Prostate gland (tissue), 2 donors: ENCODE data around the gene UNC5C.

Source experiments
- POLR2AphosphoS5 ChIP-seq: sonication (generic); formaldehyde crosslinking; IDR thresholded peaks from one replicate; pipeline ENCODE4 v1.6.1; 2017; ENCODE audit warnings: antibody characterized with exemption
- TF ChIP-seq, protein P1 (sequence below), 4 experiments: fragments of 200-600 bp in 2 of 4; fragments of 450-650 bp in 2 of 4; sonication (generic) in 2 of 4; IDR thresholded peaks; 1 replicate in 3 of 4; 2 replicates in 1 of 4; pipeline ENCODE4 v1.5.1; 2016 to 2019; ENCODE audit warnings: antibody characterized with exemption in 4 of 4, mild to moderate bottlenecking in 2 of 4, moderate library complexity in 2 of 4

DNA sequence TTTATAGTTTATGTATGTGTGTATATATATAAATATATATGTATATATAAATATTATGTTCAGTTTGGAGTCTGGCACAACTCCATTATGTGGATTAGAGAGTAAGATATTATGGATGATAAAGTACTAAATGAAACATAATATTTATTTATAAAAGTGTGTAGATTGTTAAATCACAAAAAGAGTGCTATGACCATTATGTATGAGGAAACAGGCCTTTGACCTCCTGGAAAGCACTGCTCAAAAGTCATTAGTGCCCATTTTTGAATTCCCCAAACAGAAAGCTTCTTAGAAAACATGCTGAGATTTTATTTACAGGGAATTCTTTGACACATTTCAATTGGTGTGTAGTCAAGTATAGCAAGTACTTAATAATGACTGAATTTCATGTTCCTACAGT, 391.2 kb downstream of the UNC5C start:
- TF ChIP-seq POLR2AphosphoS5: no peak
- TF ChIP-seq, protein P1, sequence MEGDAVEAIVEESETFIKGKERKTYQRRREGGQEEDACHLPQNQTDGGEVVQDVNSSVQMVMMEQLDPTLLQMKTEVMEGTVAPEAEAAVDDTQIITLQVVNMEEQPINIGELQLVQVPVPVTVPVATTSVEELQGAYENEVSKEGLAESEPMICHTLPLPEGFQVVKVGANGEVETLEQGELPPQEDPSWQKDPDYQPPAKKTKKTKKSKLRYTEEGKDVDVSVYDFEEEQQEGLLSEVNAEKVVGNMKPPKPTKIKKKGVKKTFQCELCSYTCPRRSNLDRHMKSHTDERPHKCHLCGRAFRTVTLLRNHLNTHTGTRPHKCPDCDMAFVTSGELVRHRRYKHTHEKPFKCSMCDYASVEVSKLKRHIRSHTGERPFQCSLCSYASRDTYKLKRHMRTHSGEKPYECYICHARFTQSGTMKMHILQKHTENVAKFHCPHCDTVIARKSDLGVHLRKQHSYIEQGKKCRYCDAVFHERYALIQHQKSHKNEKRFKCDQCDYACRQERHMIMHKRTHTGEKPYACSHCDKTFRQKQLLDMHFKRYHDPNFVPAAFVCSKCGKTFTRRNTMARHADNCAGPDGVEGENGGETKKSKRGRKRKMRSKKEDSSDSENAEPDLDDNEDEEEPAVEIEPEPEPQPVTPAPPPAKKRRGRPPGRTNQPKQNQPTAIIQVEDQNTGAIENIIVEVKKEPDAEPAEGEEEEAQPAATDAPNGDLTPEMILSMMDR (IDR thresholded peaks at IDR 0.05): no peak
